ENCODE measurements around the gene GLI2.

DNA sequence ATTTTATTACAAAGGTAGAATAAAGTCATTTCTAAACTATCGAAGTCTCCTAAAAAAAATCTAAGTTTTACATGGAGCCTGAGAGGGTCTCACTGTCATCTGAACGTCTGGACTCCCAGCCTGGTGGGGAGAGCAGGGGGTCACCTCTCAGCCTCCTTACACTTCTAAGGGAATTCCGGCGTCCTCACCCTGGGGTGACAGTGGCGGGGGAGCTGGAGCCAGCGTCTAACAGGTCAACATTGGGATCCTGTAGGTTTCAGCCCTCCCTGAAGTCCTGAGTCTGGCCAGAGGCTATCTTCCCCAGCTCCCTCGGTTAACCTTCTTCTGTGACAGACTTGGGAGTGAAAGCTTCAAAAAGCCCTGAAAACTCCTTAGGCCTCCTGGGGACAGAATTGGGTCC, 34.6 kb upstream of the GLI2 start:
- TF ChIP-seq, protein P1, sequence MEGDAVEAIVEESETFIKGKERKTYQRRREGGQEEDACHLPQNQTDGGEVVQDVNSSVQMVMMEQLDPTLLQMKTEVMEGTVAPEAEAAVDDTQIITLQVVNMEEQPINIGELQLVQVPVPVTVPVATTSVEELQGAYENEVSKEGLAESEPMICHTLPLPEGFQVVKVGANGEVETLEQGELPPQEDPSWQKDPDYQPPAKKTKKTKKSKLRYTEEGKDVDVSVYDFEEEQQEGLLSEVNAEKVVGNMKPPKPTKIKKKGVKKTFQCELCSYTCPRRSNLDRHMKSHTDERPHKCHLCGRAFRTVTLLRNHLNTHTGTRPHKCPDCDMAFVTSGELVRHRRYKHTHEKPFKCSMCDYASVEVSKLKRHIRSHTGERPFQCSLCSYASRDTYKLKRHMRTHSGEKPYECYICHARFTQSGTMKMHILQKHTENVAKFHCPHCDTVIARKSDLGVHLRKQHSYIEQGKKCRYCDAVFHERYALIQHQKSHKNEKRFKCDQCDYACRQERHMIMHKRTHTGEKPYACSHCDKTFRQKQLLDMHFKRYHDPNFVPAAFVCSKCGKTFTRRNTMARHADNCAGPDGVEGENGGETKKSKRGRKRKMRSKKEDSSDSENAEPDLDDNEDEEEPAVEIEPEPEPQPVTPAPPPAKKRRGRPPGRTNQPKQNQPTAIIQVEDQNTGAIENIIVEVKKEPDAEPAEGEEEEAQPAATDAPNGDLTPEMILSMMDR (IDR thresholded peaks at IDR 0.05) = no peak
- no peak for TF ChIP-seq EP300 (IDR thresholded peaks at IDR 0.05)
- no peak for TF ChIP-seq ZSCAN20 (CRISPR knock-in tag; IDR thresholded peaks at IDR 0.05)
- no peak for TF ChIP-seq RFX5 (IDR thresholded peaks at IDR 0.05)

Data from A549 (cell line).